T-helper 2 cell treated with Interferon-gamma antibody and Interleukin-4, amounts not matched to agents 5 μg/mL and 100 μg/mL, for 36 hours (primary cell): ENCODE measurements around the gene HBP1.
"Not testable (repeated sequence)": the region's sequence is repeated elsewhere in the genome, so short reads cannot be mapped to it uniquely, and the experiment has no call there.

Source experiments
- DNase-seq: peaks from one replicate; pipeline ENCODE4 v3.0.0; 2021; ENCODE audit warnings: low spot score
- H3K27ac Mint-ChIP-seq: one replicate; pipeline ENCODE4 v1.8.0; 2021; ENCODE audit warnings: mild to moderate bottlenecking, mixed read lengths
- H3K27me3 Mint-ChIP-seq: one replicate; pipeline ENCODE4 v1.8.0; 2021; ENCODE audit warnings: low read depth, mixed read lengths
- H3K36me3 Mint-ChIP-seq: one replicate; pipeline ENCODE4 v1.8.0; 2021; ENCODE audit warnings: low read depth, mixed read lengths
- H3K4me1 Mint-ChIP-seq: one replicate; pipeline ENCODE4 v1.8.0; 2021; ENCODE audit warnings: low read depth, mixed read lengths
- H3K4me3 Mint-ChIP-seq: one replicate; pipeline ENCODE4 v1.8.0; 2022; ENCODE audit warnings: mild to moderate bottlenecking, moderate library complexity, mixed read lengths
- H3K9me3 Mint-ChIP-seq: one replicate; pipeline ENCODE4 v1.8.0; 2021; ENCODE audit warnings: mixed read lengths

Gene HBP1

DNA sequence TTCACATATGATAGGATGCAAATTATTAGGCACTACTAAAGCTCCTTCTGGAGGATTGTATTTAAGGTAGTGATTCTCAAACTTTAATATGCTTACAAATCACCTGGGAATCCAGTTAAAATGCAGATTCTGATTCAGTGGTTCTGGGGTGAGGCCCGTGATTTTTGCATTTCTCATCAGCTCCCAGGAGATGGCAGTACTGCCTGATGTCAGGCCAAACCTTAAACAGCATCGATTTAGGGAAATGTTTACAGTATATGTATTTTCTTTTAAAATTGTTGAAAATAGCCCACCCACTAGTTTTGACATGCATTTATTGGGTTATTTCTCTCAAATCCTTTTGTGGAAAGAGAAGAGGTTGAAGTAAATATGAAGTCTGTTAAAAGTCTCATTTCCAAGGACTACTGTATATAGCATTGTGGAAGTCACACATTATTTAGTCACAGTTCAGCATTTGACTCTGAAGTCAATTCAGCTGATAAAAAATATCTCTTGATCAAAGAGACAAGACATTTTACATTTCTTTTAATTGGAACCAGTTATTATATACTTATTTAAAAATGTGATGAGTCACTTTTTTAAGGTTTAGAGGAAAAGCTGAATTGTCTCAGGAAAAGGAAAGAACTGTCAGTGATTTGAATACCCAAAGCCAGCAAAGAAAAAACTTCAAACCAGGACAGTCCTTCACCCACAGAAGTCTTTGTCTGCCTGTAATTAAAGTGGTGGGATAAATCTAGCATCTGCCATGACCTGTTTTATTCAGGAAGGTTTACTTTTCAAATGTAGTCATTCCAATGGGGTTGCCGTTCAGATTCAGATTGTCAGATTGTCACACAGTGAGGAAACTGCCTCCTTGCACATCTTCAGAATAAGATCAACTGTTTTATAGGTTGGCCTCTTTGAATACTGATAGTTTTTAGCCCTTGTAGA lies 21.1 kb upstream of the HBP1 start:
- H3K9me3 Mint-ChIP-seq: no peaks in the 10 kb centered on the region
- DNase-seq: no peak

DNA sequence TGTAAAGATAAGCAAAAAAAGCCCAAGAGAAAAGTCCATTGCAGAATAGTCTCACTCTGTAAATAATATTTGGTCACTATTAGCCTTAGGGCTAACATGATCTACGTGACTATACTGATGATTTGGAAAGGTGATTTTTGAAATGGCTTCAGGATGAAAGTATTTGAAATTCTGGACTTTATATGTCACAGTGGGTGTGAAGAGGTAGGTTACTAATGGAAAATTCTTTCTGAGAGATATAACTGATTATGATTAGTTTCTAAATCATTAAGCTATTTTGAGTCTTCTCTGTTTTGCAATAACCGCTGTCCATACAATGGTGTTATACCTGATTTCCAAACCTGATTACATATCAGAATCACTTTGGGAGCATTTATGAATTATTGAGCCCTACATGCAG lies 20.1 kb upstream of the HBP1 start:
- DNase-seq: no peak
- no peaks in the 10 kb centered on the region for H3K36me3 Mint-ChIP-seq
- H3K4me3 Mint-ChIP-seq: no peak overlapping the region
- H3K4me1 Mint-ChIP-seq: peaks cover 2% of the 10 kb centered on the region
- no peaks in the 10 kb centered on the region for H3K9me3 Mint-ChIP-seq
- no peaks in the 10 kb centered on the region for H3K27me3 Mint-ChIP-seq
- no peak overlapping the region for H3K27ac Mint-ChIP-seq

More for the DNA sequence above, 21.1 kb upstream of the HBP1 start:
- no peak overlapping the region for H3K27ac Mint-ChIP-seq
- H3K4me3 Mint-ChIP-seq: no peak overlapping the region
- no peaks in the 10 kb centered on the region for H3K36me3 Mint-ChIP-seq
- peaks cover 2% of the 10 kb centered on the region for H3K4me1 Mint-ChIP-seq
- no peaks in the 10 kb centered on the region for H3K27me3 Mint-ChIP-seq

DNA sequence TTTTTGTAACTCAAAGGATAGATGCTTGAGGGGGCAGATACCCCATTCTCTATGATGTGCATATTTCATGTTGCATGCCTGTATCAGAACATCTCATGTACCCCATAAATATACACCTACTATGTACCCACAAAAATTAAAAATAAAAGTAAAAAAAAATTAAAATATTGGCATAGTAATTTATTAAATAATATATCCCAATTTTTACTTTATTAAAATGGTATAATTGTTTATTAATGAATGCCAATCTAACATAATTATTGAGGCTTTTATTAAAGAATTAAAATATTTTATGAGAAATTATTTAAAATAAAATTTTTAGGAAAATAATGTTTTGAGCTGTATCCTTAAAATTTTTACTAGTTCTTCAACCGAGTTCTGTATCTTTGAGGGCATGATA lies 18.9 kb upstream of the HBP1 start:
- Mint-ChIP-seq H3K27me3 (no peaks in the 10 kb centered on the region), H3K4me3 (no peak overlapping the region), H3K4me1 (peaks cover 2% of the 10 kb centered on the region), H3K36me3 (no peaks in the 10 kb centered on the region), H3K27ac (no peak overlapping the region), H3K9me3 (no peaks in the 10 kb centered on the region)
- DNase-seq: no peak

- H3K9me3 Mint-ChIP-seq: no peaks in the 10 kb centered on the region
- DNase-seq: peak; percentile 38
- H3K27me3 Mint-ChIP-seq: no peaks in the 10 kb centered on the region
- no peak overlapping the region for H3K4me3 Mint-ChIP-seq
- H3K36me3 Mint-ChIP-seq: no peaks in the 10 kb centered on the region
- H3K27ac Mint-ChIP-seq: no peak overlapping the region
- H3K4me1 Mint-ChIP-seq: peaks cover 2% of the 10 kb centered on the region
These were observed 18.3 kb upstream of the HBP1 start for GRCh38 chr7:107150375-107151073.

- H3K36me3 Mint-ChIP-seq: no peaks in the 10 kb centered on the region
- DNase-seq: no peak
These were observed 17.3 kb upstream of the HBP1 start for GRCh38 chr7:107151538-107151937.

GRCh38 chr7:107152011-107152410 lies 16.8 kb upstream of the HBP1 start:
- Mint-ChIP-seq H3K27ac (no peak overlapping the region), H3K4me3 (no peak overlapping the region), H3K9me3 (no peaks in the 10 kb centered on the region), H3K4me1 (peaks cover 2% of the 10 kb centered on the region), H3K36me3 (no peaks in the 10 kb centered on the region), H3K27me3 (no peaks in the 10 kb centered on the region)
- DNase-seq: no peak

More at GRCh38 chr7:107151538-107151937, 17.3 kb upstream of the HBP1 start:
- Mint-ChIP-seq H3K27ac (no peak overlapping the region), H3K9me3 (no peaks in the 10 kb centered on the region), H3K27me3 (no peaks in the 10 kb centered on the region), H3K4me1 (peaks cover 2% of the 10 kb centered on the region), H3K4me3 (no peak overlapping the region)

- no peak for DNase-seq
- Mint-ChIP-seq H3K36me3 (no peaks in the 10 kb centered on the region), H3K4me1 (no peaks in the 10 kb centered on the region), H3K27me3 (peaks cover 3% of the 10 kb centered on the region), H3K9me3 (no peaks in the 10 kb centered on the region), H3K27ac (no peak overlapping the region), H3K4me3 (no peak overlapping the region)
These were observed 14.0 kb upstream of the HBP1 start for GRCh38 chr7:107154826-107155225.

DNA sequence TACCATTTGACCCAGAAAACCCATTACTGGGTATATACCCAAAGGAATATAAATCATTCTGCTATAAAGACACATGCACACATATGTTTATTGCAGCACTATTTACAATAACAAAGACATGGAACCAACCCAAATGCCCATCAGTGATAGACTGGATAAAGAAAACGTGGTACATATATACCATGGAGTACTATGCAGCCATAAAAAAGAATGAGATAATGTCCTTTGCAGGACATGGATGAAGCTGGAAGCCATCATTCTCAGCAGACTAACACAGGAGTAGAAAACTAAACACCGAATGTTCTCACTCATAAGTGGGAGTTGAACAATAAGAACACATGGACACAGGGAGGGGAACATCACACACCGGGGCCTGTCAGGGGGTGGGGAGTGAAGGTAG lies 13.1 kb upstream of the HBP1 start:
- not testable (repeated sequence) for H3K4me1 Mint-ChIP-seq, H3K36me3 Mint-ChIP-seq, H3K4me3 Mint-ChIP-seq, H3K27me3 Mint-ChIP-seq, DNase-seq, H3K27ac Mint-ChIP-seq, H3K9me3 Mint-ChIP-seq

DNA sequence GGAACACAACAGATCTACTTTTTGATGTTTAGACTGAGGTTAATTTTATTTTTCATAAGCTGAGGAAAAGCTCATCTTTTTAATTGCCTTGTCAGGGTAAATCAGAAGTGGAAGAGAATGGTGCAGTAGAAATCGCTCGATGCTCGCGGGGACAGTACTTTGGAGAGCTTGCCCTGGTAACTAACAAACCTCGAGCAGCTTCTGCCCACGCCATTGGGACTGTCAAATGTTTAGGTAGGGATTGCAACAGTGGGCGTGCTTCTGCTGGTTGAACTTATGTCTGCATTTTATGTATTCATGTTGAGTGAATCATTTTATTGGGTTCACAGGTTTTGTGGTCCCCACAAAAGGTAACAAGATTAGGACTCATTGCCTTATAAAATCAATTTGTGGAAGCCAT lies 11.7 kb upstream of the HBP1 start:
- Mint-ChIP-seq H3K27me3 (peaks cover 3% of the 10 kb centered on the region), H3K36me3 (no peaks in the 10 kb centered on the region), H3K27ac (no peak overlapping the region), H3K9me3 (no peaks in the 10 kb centered on the region), H3K4me1 (no peaks in the 10 kb centered on the region), H3K4me3 (no peak overlapping the region)
- DNase-seq: no peak

DNA sequence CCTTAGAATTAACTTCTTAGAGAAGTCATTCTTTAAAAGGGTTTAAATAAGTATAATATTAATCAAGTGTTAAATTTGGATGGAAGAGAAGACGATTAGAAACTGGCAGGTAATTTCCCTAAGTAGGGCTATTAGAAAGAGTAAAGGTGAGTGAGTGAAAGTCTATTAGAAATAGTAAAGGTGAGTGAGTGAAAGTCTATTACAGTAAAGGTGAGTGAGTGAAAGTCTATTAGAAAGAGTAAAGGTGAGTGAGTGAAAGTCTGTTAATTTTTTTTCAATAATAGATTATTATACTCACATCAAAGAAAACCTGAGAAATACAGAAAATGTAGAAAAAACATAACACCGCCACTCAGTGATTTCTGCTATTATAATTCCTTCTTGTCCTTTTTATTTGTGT lies 10.8 kb upstream of the HBP1 start:
- H3K9me3 Mint-ChIP-seq: no peaks in the 10 kb centered on the region
- H3K27ac Mint-ChIP-seq: no peak overlapping the region
- H3K4me1 Mint-ChIP-seq: no peaks in the 10 kb centered on the region
- peaks cover 3% of the 10 kb centered on the region for H3K27me3 Mint-ChIP-seq
- no peak overlapping the region for H3K4me3 Mint-ChIP-seq
- DNase-seq: no peak
- no peaks in the 10 kb centered on the region for H3K36me3 Mint-ChIP-seq

GRCh38 chr7:107160389-107160788 lies 8.4 kb upstream of the HBP1 start:
- H3K36me3 Mint-ChIP-seq: no peaks in the 10 kb centered on the region
- H3K27ac Mint-ChIP-seq: no peak overlapping the region
- no peaks in the 10 kb centered on the region for H3K4me1 Mint-ChIP-seq
- H3K27me3 Mint-ChIP-seq: peaks cover 8% of the 10 kb centered on the region
- no peak overlapping the region for H3K4me3 Mint-ChIP-seq
- no peak for DNase-seq
- no peaks in the 10 kb centered on the region for H3K9me3 Mint-ChIP-seq

DNA sequence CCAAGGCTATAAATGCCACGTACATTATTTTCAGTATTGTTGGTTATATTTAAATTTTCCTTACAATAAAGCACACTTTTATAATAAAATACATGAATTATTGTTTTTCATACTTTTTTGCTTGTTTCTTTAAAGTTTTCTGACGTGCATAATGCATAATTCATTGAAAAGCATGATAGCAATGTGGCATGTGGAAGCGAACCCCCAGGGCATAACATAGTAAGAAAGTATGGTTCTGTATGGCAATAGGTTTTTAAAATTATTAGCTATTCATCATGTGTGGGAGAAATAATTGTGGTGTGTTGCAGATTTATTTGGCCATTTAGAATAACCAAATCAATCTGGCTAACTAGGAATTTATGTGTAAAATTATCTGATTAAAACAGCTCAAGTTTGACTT lies 7.4 kb upstream of the HBP1 start:
- Mint-ChIP-seq H3K27me3 (peaks cover 10% of the 10 kb centered on the region), H3K9me3 (no peaks in the 10 kb centered on the region), H3K36me3 (no peaks in the 10 kb centered on the region), H3K4me3 (no peak overlapping the region), H3K27ac (no peak overlapping the region), H3K4me1 (peaks cover 2% of the 10 kb centered on the region)
- DNase-seq: no peak

- peaks cover 5% of the 10 kb centered on the region for H3K4me1 Mint-ChIP-seq
- DNase-seq: no peak
- no peaks in the 10 kb centered on the region for H3K36me3 Mint-ChIP-seq
- peaks cover 9% of the 10 kb centered on the region for H3K27me3 Mint-ChIP-seq
- H3K9me3 Mint-ChIP-seq: no peaks in the 10 kb centered on the region
- no peak overlapping the region for H3K27ac Mint-ChIP-seq
- H3K4me3 Mint-ChIP-seq: no peak overlapping the region
These were observed 6.3 kb upstream of the HBP1 start for GRCh38 chr7:107162475-107162874.

DNA sequence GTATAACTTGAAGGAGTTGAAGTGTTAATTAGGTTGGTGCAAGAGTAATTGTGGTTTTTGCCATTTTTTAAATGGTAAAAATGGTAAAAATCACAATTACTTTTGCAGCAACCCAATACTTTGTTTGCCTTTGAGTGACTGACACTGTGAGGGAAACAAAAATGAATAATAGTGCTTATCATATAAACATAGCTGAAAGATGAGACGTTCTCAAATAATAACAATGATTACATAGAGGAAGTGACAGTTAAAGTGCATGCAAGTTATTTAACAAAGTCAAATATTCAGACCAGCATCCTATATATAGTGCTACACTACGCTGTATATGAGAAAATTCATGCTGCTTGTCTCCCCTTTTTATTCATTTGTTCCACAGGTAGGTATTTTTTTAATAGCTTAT lies 4.7 kb upstream of the HBP1 start:
- no peak overlapping the region for H3K27ac Mint-ChIP-seq
- no peaks in the 10 kb centered on the region for H3K9me3 Mint-ChIP-seq
- DNase-seq: no peak
- no peak overlapping the region for H3K4me3 Mint-ChIP-seq
- peaks cover 8% of the 10 kb centered on the region for H3K27me3 Mint-ChIP-seq
- H3K4me1 Mint-ChIP-seq: peaks cover 13% of the 10 kb centered on the region
- H3K36me3 Mint-ChIP-seq: peaks cover 1% of the 10 kb centered on the region
